ENCODE measurements around the gene AGPAT4.

AGPAT4 gene

GRCh38 chr6:161284653-161285052, 10.8 kb upstream of the AGPAT4 start:
- DNase-seq (ENCODE audit: low read depth in 3 of 3): no peak

DNA sequence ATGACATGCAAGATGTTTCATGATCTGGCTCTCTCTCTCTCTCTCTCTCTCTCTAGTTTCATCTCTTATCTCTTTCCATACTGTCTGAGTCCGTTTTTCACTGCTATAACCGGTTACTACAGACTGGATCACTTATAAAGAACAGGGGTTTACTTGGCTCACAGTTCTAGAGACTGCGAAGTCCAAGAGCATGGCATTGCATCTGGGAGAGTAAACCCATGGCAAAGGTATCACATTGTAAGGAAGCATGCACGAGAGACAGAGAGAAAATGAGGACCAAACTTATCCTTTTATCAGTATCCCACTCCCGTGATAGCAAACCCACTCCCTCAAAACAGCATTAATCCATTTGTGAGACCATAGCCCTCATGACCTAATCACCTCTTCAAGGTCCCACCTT, 7.2 kb upstream of the AGPAT4 start:
- no peak for DNase-seq (ENCODE audit: low read depth in 3 of 3)

DNA sequence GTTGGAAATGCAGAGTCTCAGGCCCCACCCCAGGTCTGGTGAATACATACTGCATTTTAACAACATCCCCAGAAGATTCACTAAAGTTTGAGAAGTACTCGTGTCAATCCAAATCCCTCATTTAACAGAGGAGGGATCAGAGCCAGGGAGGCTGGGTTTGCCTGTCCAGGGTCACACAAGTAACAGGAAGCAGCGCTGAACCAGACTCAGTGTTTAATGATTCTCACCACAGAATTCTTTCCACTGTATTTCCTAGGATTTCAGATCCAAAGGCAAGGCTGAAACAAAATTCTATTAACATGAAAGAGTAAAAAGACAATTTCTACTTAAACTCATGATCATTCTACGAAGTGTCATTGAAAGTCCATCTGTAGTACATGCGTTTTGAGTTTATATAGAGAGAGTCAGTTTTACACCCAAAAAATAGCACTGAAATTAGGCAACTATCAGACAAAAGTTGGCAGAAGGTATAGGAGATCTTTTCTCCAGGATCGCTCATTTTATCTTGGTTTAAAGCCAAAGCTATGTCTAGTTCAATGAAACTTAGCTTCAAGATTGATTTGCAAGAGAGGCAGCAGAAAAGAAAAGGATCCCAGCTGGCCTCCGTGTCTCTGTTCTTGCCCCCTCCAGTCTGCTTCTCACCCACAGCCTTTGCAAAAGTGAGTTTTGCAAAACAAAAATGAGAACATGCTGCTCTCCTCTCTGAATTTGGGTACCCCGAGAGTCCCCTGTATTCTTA, 6.0 kb upstream of the AGPAT4 start:
- no peak for DNase-seq (ENCODE audit: low read depth in 3 of 3)

- no peak for DNase-seq (ENCODE audit: low read depth in 3 of 3)
Measured at GRCh38 chr6:161276605-161277155, 2.8 kb upstream of the AGPAT4 start.

- DNase-seq (ENCODE audit: low read depth in 3 of 3): no peak
Measured at GRCh38 chr6:161274898-161275297, 1.0 kb upstream of the AGPAT4 start.

GRCh38 chr6:161274488-161274858, 612 bp upstream of the AGPAT4 start:
- no peak for DNase-seq (ENCODE audit: low read depth in 3 of 3)

DNA sequence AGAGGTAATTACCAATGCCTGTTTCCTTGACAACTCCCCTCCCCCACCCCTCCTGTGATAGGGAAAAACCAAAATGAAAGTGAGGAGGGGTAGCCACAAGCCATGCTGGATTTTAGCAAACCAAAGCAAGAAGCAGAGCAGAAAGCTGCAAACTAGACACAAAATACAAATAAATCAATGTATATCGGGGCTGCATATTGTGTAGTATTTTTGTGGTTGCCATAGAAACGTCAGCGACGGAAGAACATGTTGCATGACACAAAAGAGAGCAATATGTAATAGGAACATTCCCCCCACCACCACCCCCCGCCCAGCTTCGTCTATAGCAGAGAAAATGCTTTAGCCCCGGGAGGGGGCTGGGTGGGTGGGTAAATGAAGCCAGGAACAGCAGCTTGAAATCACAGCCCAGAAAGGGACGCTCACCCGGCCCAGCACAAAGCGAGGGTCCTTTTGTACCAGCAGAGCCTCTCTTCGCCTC, 548 bp downstream of the AGPAT4 start:
- DNase-seq (ENCODE audit: low read depth in 3 of 3): peak in 1 of 3 experiments; percentile 4

DNA sequence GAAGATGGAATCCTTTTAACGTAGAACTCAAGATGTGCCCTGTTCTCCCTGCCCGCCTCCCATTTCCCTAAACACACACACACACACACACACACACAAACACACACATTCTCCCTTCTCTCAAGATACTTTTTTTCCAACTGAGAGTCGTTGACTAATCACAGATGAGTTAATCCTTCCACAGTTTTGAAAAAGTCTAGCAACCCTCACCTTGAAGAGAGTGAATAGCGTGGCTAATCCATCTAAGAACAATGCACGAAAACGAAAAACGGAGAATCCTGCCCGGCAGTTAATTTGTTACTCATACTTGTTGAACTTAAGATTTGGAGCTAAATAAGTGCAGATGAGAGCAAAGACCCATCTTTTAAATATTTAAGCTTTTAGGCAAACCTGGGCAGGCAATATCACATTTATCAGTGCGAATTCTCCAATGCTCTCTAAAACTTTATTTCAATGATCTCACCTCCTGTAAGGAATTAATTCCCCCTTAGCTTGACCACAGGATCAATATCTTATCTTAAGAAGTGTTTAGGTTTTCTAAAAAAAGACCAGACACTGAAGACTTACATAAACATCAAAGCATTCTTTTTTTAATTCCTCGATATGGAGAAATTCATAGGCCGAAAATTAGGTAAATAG, 1.1 kb downstream of the AGPAT4 start:
- no peak for DNase-seq (ENCODE audit: low read depth in 3 of 3)

DNA sequence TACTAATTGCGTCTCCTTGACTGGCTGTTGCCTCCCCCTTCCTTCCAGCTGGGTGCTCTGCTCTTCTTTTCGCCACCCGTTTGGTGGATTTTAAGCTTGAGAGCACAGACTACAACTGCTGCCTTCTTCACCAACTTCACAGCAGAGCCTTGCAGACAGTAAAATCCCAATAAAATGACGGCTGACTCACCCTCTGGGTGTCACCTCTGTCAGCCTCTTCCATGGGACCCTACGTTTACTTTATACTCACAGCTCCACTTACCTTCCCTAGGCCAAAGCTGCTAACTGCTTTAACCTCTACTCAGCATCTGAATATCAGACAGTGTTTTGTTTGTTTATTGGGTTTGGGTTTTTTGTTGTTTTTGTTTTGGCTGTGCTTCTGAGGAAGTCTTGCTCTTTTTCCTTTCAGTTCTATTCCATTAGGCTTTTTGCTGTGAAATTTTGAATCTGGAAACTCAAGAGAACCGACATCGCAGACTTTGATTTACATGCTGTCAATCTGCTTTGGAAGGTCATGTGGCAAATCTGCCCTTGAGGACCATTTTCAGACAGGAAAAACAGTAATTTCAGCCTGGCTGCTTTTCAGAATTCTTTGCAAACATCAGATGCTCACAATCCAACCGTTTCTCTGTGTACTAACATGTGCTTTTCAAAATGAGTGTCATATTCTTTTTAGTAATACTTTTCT, 2.4 kb downstream of the AGPAT4 start:
- DNase-seq (ENCODE audit: low read depth in 3 of 3): no peak

- no peak for DNase-seq (ENCODE audit: low read depth in 3 of 3)
Measured at GRCh38 chr6:161270116-161270515, 3.7 kb downstream of the AGPAT4 start.

DNA sequence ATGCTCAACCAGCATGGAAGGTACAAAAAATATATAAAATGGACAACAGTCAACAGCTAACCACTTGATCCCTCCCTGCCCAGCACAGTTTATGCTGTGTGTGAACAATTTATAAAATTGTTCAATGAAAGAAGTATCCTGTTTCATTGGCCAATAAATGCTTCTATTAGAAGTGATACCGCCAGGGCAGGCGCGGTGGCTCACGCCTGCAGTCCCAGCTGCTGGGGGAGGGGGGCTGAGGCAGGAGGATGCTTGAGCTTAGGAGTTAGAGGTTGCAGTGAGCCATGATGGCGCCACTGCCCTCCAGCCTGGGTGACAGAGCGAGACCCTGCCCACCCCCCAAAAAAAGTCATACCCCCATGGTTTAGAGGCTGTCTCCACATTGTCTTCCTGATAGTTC, 4.6 kb downstream of the AGPAT4 start:
- DNase-seq (ENCODE audit: low read depth in 3 of 3): no peak

- DNase-seq (ENCODE audit: low read depth in 3 of 3): no peak
Measured at GRCh38 chr6:161268531-161269210, 5.2 kb downstream of the AGPAT4 start.

GRCh38 chr6:161266513-161267230, 7.2 kb downstream of the AGPAT4 start:
- no peak for DNase-seq (ENCODE audit: low read depth in 3 of 3)

GRCh38 chr6:161265975-161266374, 7.9 kb downstream of the AGPAT4 start:
- DNase-seq (ENCODE audit: low read depth in 3 of 3): no peak

DNA sequence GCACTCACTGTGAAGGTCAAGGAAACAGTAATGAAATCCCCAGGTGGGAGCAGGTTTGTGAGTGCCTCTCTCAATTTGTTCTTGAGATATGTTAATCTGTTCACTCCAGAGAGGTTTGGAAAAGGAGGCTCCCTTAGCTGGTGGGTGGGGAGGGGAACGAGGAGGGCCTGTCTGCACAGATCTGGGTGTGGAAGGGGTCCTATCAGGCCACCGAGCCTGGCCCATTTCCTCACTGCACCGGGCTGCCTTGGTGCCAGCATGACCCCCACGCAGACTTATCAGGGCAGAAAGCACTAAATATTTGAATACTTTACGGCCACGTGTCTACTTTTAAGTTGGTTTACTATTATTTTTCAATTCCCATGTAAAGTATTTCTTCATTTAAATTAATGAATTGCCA, 8.3 kb downstream of the AGPAT4 start:
- no peak for DNase-seq (ENCODE audit: low read depth in 3 of 3)

- DNase-seq (ENCODE audit: low read depth in 3 of 3): no peak
Measured at GRCh38 chr6:161264181-161264580, 9.7 kb downstream of the AGPAT4 start.

DNA sequence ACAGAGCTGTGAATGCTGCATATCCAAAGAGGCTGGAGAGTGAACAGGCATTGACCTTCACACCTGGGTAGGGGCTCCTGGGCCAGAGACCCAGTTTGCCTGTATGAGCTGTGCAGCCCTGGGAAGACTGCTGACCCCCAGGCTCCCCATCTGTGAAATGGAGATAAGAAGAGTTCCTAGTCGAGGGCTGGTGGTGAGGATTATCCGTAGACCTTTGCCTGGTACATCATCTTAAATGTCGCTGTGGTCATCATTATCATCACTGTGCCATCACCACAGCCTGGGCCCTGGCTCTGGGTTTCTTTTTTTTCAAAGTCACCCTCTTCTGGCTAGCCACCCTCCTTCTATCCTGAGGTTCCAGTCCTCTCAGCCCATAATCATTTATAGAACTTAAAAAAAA, 12.0 kb downstream of the AGPAT4 start:
- no peak for DNase-seq (ENCODE audit: low read depth in 3 of 3)

DNA sequence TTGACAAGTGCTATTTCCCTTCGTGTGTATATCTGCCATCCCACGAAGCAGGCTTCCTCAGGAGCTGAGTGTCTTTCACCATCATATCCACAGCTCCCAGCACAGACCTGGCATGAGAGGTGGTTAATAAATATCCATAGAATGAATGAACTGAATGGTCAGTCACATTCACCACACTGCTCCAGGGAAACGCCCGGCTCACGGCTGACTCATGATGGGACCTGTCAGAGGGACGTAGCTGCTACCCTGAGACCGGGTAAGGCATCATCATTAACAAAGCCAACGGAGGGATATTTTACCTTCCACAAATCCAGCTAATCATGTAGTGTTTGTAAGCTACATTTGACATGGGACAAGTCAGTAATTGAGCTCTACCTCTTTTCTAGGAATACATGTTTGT, 12.5 kb downstream of the AGPAT4 start:
- DNase-seq (ENCODE audit: low read depth in 3 of 3): no peak

DNA sequence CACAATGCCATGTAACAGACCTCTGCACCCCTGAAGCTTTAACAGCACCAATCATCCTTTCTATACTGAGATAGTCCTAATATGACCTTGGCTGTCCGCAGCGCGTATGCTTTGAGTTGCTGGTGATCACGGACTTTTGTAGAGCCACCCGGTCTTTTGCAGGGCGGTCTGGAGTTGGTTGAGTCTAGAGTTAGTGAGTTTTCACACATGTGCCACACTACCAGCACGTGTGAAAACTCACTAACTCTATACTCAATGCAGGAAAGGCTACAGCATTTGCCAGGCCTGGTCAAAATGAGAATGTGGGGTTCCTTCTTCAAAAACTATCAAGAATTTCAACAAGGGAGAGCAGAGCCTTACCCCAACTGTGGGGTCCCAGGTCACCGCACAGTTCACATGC, 14.6 kb downstream of the AGPAT4 start:
- DNase-seq (ENCODE audit: low read depth in 3 of 3): no peak

DNA sequence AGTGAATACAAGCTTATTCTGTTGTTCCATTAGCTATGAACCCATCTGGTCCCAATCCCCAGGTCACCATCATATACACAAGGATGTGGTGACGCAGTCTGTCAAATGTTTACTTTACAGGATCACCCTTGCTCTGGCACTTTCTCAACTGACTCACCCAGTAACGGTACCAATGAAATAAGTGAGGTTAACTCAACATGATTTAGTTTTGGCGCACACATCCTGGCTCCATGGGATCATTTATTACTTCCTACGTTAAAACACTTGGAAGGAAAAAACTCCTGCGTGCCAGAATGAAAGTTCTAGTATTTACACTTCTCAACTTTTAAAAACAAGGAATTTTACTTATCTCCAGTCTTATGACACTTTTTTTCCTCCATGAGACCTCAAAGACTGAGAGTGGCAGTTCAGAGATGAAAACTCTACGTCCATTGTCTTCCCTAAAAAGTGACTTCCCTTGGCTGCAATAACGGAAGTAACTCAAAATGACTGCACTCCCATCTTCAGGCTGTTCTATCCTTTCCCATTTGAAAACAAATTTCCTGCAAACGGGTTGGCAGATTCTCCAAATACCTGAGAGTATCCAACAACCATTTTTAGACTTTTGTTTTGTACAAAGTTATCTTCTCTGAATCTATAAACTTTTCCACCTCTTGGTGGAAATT, 15.9 kb downstream of the AGPAT4 start:
- no peak for DNase-seq (ENCODE audit: low read depth in 3 of 3)

- no peak for DNase-seq (ENCODE audit: low read depth in 3 of 3)
Measured at GRCh38 chr6:161256407-161256806, 17.5 kb downstream of the AGPAT4 start.

Measured in stimulated activated CD4-positive, alpha-beta T cell treated with anti-CD3 and anti-CD28 coated beads, TNF-alpha, amount 100 ng/mL, for 4 hours (primary cell).